ENCODE results near the gene GLOD4.

GLOD4 gene

DNA sequence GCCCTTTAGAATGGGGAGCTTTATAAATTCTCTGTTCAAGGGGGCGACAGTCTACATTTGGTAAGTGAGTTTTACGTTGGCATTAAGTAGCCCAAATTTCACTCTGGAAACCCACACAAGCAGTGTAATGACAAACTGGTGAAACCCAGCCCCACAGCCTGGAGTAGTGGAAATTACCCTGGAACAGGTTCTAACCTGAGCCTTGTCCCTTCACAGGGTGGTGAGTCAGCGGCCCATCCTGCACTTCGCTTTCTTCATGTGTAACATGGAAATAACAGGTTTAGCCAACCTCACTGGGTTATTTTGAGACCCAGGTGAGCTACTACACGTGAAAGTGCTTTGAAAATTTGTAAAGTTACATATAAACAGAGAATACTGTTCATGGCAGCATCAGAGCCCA is 53.2 kb downstream of the GLOD4 start:
- Histone ChIP-seq H3K27me3 (ENCODE audit: control insufficient read depth, insufficient read depth, low read length, poor library complexity, severe bottlenecking) (no peaks in the 10 kb centered on the region), H3K27ac (ENCODE audit: insufficient read depth, low read depth, low read length, poor library complexity, severe bottlenecking) (no peak overlapping the region), H3K9me3 (ENCODE audit: control insufficient read depth, low read length) (no peaks in the 10 kb centered on the region), H3K4me3 (ENCODE audit: insufficient read depth, low read depth, low read length) (no peak overlapping the region), H3K36me3 (ENCODE audit: control insufficient read depth, insufficient read depth, low read length) (no peaks in the 10 kb centered on the region), H3K4me1 (ENCODE audit: control insufficient read depth, insufficient read depth, low read length) (peaks cover 11% of the 10 kb centered on the region)
- WGBS, 2 experiments: 95 to 96% methylated on average over 4 to 5 of the region's 5 CpGs

DNA sequence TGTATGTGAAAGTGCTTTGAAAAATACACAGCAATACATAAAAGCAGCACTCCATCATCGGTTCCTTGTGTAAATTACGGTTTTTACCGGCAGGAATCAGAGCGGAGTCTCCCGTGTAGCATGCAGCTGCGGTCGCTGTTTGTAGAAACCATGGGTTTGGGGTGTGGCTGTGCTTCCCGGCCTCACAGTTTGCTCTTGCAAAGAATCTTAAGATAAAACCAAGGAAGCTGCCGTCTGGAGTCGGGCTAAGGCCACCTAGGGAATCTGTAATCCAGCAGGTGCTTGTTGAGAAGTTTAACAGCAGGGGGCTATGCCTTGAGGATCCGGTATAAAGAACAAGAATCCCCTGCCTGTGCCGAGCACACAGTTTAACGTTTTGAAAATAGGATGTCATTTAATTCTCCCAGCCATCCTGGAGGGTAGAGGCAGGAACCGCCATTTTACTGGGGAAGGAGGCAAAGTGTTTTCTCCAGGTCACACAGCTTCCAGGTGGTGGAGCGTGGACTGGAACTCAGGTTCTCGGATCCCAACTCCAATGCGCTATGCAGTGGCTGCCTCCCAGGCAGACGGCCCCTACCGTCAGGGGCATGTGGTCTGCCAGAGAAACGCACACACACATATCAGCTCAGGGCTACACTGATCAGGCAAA is 55.7 kb downstream of the GLOD4 start:
- no peaks in the 10 kb centered on the region for H3K27me3 ChIP-seq (ENCODE audit: control insufficient read depth, insufficient read depth, low read length, poor library complexity, severe bottlenecking)
- no peaks in the 10 kb centered on the region for H3K36me3 ChIP-seq (ENCODE audit: control insufficient read depth, insufficient read depth, low read length)
- 39 to 40% methylated on average over 20 of the region's 20 CpGs for WGBS, 2 experiments
- H3K9me3 ChIP-seq (ENCODE audit: control insufficient read depth, low read length): no peaks in the 10 kb centered on the region
- no peak overlapping the region for H3K27ac ChIP-seq (ENCODE audit: insufficient read depth, low read depth, low read length, poor library complexity, severe bottlenecking)
- H3K4me1 ChIP-seq (ENCODE audit: control insufficient read depth, insufficient read depth, low read length): peaks cover 3% of the 10 kb centered on the region
- H3K4me3 ChIP-seq (ENCODE audit: insufficient read depth, low read depth, low read length): no peak overlapping the region

DNA sequence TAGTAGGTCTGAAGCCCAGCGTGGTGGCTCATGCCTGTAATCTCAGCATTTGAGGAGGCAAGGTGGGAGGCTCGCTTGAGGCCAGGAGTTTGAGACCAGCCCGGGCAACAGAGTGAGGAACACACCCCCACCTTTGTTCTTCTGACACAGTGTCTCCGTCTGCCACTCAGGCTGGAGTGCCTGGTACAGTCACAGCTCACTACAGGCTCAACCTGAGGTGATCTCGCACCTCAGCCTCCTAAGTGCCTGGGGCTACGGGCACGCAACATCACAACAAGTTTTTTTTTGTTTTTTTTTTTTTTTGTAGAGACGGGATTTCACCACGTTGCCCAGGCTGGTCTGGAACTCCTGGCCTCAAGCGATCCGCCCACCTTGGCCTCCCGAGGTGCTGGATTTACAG is 56.3 kb downstream of the GLOD4 start:
- no peak overlapping the region for H3K27ac ChIP-seq (ENCODE audit: insufficient read depth, low read depth, low read length, poor library complexity, severe bottlenecking)
- H3K4me1 ChIP-seq (ENCODE audit: control insufficient read depth, insufficient read depth, low read length): peaks cover 3% of the 10 kb centered on the region
- WGBS, 2 experiments: 69 to 74% methylated on average over 12 of the region's 12 CpGs
- H3K4me3 ChIP-seq (ENCODE audit: insufficient read depth, low read depth, low read length): no peak overlapping the region
- H3K9me3 ChIP-seq (ENCODE audit: control insufficient read depth, low read length): no peaks in the 10 kb centered on the region
- H3K36me3 ChIP-seq (ENCODE audit: control insufficient read depth, insufficient read depth, low read length): no peaks in the 10 kb centered on the region
- H3K27me3 ChIP-seq (ENCODE audit: control insufficient read depth, insufficient read depth, low read length, poor library complexity, severe bottlenecking): no peaks in the 10 kb centered on the region

DNA sequence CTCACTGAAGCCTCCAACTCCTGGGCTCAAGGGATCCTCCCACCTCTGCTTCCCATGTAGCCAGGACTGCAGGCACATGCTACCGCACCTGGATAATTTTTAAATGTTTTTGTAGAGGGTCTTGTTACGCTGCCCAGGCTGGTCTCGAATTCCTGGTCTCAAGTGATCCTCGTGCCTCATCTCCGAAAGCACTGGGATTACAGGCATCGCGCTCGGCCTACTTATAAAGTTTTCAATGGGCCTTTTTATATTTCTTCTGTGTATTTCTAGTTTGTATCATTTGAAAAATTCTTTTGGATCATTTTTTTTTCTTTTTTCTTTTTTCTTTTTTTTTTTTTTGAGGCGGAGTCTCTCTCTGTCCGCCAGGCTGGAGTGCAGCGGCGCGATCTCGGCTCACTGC is 57.0 kb downstream of the GLOD4 start:
- H3K4me1 ChIP-seq (ENCODE audit: control insufficient read depth, insufficient read depth, low read length): peaks cover 3% of the 10 kb centered on the region
- no peaks in the 10 kb centered on the region for H3K36me3 ChIP-seq (ENCODE audit: control insufficient read depth, insufficient read depth, low read length)
- WGBS, 2 experiments: 91 to 96% methylated on average over 14 of the region's 14 CpGs
- H3K9me3 ChIP-seq (ENCODE audit: control insufficient read depth, low read length): no peaks in the 10 kb centered on the region
- no peak overlapping the region for H3K27ac ChIP-seq (ENCODE audit: insufficient read depth, low read depth, low read length, poor library complexity, severe bottlenecking)
- H3K27me3 ChIP-seq (ENCODE audit: control insufficient read depth, insufficient read depth, low read length, poor library complexity, severe bottlenecking): no peaks in the 10 kb centered on the region
- no peak overlapping the region for H3K4me3 ChIP-seq (ENCODE audit: insufficient read depth, low read depth, low read length)

DNA sequence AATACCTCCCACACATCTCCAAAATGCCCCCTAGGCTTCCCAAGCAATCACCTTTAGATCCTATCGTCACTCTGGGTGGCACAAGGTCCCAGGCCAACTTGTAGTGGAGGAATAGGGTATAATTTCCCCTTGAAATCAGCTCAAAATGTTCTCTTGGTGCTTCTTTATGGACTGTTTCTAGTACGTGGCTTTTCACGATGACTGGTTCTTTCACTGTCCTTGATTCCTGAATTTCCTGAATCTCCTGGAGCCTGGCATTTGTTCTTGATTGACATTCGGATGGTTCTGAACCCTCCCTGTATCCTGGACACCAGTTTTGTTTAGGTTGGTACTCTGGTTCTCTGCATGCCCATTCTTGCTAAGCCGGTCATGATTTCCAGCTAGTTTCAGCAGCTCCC is 60.5 kb downstream of the GLOD4 start:
- Histone ChIP-seq H3K9me3 (ENCODE audit: control insufficient read depth, low read length) (no peaks in the 10 kb centered on the region), H3K4me1 (ENCODE audit: control insufficient read depth, insufficient read depth, low read length) (no peaks in the 10 kb centered on the region), H3K36me3 (ENCODE audit: control insufficient read depth, insufficient read depth, low read length) (no peaks in the 10 kb centered on the region), H3K27me3 (ENCODE audit: control insufficient read depth, insufficient read depth, low read length, poor library complexity, severe bottlenecking) (no peaks in the 10 kb centered on the region), H3K27ac (ENCODE audit: insufficient read depth, low read depth, low read length, poor library complexity, severe bottlenecking) (no peak overlapping the region), H3K4me3 (ENCODE audit: insufficient read depth, low read depth, low read length) (no peak overlapping the region)
- WGBS, 2 experiments: 81 to 88% methylated on average over 5 of the region's 5 CpGs

DNA sequence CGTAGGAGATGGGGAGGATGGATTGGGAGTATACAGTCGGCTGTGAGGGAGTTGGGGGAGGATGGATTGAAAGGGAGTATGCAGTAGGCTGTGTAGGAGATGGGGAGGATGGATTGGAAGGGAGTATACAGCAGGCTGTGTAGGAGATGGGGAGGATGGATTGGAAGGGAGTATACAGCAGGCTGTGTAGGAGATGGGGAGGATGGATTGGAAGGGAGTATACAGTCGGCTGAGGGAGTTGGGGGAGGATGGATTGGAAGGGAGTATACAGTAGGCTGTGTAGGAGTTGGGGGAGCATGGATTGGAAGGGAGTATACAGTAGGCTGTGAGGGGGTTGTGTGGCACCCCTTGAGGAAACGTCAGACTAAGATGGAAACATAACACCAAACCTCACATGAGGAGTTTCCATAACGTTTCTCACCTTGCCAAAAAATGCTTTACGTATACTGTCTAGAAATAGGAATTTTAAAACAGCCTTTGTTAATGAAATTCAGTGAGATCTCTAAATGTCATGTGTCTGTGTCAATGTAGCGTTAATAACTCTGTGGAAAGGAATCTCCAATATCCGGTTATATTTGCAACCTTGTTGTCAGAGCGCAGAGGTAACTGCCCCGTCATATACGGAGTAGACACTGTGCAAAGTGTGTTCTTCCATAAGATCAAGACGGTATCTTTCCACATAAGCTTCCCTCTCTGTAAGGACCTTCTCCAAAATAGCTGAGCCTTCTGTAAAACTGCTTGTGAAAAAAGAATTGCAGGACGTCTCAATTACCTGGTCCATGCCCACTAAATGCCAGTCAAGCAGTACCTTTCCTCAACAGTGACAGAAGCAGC is 61.2 kb downstream of the GLOD4 start:
- Histone ChIP-seq H3K9me3 (ENCODE audit: control insufficient read depth, low read length) (no peaks in the 10 kb centered on the region), H3K4me3 (ENCODE audit: insufficient read depth, low read depth, low read length) (no peak overlapping the region), H3K36me3 (ENCODE audit: control insufficient read depth, insufficient read depth, low read length) (no peaks in the 10 kb centered on the region), H3K4me1 (ENCODE audit: control insufficient read depth, insufficient read depth, low read length) (no peaks in the 10 kb centered on the region), H3K27ac (ENCODE audit: insufficient read depth, low read depth, low read length, poor library complexity, severe bottlenecking) (no peak overlapping the region), H3K27me3 (ENCODE audit: control insufficient read depth, insufficient read depth, low read length, poor library complexity, severe bottlenecking) (no peaks in the 10 kb centered on the region)
- WGBS, 2 experiments: 87 to 90% methylated on average over 13 of the region's 13 CpGs

DNA sequence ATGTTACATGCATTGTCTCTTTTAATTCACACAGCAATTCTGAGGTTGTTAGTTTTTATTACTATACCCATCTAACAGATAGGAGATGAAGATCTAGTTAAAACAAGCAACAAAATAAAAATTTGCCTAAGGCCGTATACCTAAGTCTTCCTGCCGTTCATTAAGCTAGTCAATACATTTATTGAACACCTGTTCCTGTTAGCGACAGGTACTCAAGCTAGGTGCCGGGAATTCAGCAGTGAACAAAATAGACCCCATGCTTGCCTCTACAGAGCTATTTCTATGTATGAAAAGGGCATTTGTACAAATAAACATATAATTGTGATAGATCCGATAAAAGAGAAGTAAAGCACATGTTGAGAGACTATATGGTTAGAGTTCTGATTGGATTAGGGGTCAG is 64.0 kb downstream of the GLOD4 start:
- Histone ChIP-seq H3K4me3 (ENCODE audit: insufficient read depth, low read depth, low read length) (no peak overlapping the region), H3K4me1 (ENCODE audit: control insufficient read depth, insufficient read depth, low read length) (no peaks in the 10 kb centered on the region), H3K9me3 (ENCODE audit: control insufficient read depth, low read length) (no peaks in the 10 kb centered on the region), H3K36me3 (ENCODE audit: control insufficient read depth, insufficient read depth, low read length) (no peaks in the 10 kb centered on the region), H3K27ac (ENCODE audit: insufficient read depth, low read depth, low read length, poor library complexity, severe bottlenecking) (no peak overlapping the region), H3K27me3 (ENCODE audit: control insufficient read depth, insufficient read depth, low read length, poor library complexity, severe bottlenecking) (no peaks in the 10 kb centered on the region)
- 90 to 98% methylated on average over 4 of the region's 5 CpGs for WGBS, 2 experiments
